ENCODE measurements around the gene FOXO6. TPM values are rescaled to one million over a fixed set of nuclear protein-coding genes. Genes with fewer than 3 reads are reported as not detected.

The FOXO6 gene
- total RNA-seq, 2 donors from 2014 or later, result 3.3 to 5.0 TPM

DNA sequence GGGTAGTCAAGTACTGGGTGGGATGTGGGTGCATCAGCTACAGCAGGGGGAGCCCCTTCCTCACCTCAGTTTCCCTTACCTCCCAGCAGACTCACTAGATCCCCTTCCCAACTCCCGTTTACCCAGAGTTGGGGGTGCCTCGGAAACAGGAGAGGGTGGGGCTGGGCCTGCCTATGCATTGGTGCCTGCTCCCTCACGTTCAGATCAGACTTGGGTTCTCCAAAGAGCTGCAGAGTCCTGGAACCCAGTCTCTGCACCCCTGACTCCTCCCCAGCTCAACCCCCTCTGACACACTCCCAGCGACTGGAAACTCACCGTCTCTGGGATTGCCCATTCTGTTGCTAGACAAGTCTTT is 6.0 kb downstream of the FOXO6 start:
- 59% methylated on average over 5 of the region's 5 CpGs for WGBS
- H3K4me1 ChIP-seq (replicated peaks), result peaks cover 10% of the 10 kb centered on the region
- no peak overlapping the region for H3K4me3 ChIP-seq
- TF ChIP-seq POLR2AphosphoS5 (IDR thresholded peaks at IDR 0.05), result no peak
- TF ChIP-seq, protein P1, sequence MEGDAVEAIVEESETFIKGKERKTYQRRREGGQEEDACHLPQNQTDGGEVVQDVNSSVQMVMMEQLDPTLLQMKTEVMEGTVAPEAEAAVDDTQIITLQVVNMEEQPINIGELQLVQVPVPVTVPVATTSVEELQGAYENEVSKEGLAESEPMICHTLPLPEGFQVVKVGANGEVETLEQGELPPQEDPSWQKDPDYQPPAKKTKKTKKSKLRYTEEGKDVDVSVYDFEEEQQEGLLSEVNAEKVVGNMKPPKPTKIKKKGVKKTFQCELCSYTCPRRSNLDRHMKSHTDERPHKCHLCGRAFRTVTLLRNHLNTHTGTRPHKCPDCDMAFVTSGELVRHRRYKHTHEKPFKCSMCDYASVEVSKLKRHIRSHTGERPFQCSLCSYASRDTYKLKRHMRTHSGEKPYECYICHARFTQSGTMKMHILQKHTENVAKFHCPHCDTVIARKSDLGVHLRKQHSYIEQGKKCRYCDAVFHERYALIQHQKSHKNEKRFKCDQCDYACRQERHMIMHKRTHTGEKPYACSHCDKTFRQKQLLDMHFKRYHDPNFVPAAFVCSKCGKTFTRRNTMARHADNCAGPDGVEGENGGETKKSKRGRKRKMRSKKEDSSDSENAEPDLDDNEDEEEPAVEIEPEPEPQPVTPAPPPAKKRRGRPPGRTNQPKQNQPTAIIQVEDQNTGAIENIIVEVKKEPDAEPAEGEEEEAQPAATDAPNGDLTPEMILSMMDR (IDR thresholded peaks at IDR 0.05), result no peak
- no peak for TF ChIP-seq POLR2A (IDR thresholded peaks at IDR 0.05)
- H3K27me3 ChIP-seq (replicated peaks; ENCODE audit: insufficient read depth), result no peaks in the 10 kb centered on the region
- no peak overlapping the region for H3K27ac ChIP-seq
- intact Hi-C loops (cut with DNase I), result no loop called here
- DNase-seq (ENCODE audit: low spot score), result no peak
- no peaks in the 10 kb centered on the region for H3K9me3 ChIP-seq
- H3K36me3 ChIP-seq, result no peaks in the 10 kb centered on the region

DNA sequence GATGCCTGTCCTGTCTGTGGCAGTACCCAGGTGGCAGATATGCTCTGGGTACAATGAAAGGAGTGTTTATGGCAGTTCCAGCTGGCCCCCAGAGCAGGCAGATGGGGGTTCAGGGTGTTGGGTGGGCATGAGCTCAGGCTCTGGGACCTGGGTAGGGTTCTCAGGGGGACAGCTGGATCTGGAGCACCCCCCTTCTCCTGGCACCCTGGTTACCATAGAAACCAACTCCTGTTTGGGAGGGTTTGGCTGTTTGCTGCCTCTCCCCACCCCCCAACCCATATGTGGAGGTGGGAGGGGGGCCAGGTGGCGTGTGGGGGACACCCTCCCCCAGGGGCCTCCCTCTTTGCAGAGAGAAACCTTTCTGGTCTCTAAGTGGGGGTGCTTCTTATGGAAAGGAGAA is 7.1 kb downstream of the FOXO6 start:
- peaks cover 10% of the 10 kb centered on the region for H3K4me1 ChIP-seq (replicated peaks)
- DNase-seq (ENCODE audit: low spot score), result no peak
- no peaks in the 10 kb centered on the region for H3K27me3 ChIP-seq (replicated peaks; ENCODE audit: insufficient read depth)
- no peaks in the 10 kb centered on the region for H3K36me3 ChIP-seq
- intact Hi-C loops (cut with DNase I), result no loop called here
- H3K27ac ChIP-seq, result no peak overlapping the region
- WGBS, result 20% methylated on average over 1 of the region's 1 CpG
- H3K4me3 ChIP-seq, result no peak overlapping the region
- no peaks in the 10 kb centered on the region for H3K9me3 ChIP-seq
- TF ChIP-seq, protein P1 (IDR thresholded peaks at IDR 0.05), result no peak
- no peak for TF ChIP-seq POLR2AphosphoS5 (IDR thresholded peaks at IDR 0.05)
- no peak for TF ChIP-seq POLR2A (IDR thresholded peaks at IDR 0.05)

DNA sequence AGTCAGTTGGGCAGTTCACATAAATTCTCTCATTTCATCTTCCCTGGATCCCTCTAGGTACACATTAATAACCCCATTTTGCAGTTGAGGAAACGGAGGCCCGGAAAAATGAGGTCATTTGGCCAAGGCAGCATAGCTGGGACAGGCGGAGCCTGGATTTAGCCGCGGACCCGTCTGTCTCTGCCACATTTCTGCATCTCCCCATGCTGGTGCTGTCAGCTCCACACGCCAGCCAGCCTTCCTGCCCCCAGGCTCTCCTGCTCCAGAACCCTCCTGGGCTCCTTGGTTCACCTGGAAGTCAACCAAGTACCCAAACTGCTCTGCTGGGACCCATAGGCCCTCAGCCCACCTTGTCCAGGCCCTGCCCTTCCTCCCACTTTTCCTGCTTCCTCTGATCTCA is 7.6 kb downstream of the FOXO6 start:
- H3K27me3 ChIP-seq (replicated peaks; ENCODE audit: insufficient read depth), result no peaks in the 10 kb centered on the region
- no peak overlapping the region for H3K4me3 ChIP-seq
- H3K4me1 ChIP-seq (replicated peaks), result peaks cover 10% of the 10 kb centered on the region
- H3K9me3 ChIP-seq, result no peaks in the 10 kb centered on the region
- no peak for DNase-seq (ENCODE audit: low spot score)
- 60% methylated on average over 7 of the region's 7 CpGs for WGBS
- no peak for TF ChIP-seq POLR2AphosphoS5 (IDR thresholded peaks at IDR 0.05)
- TF ChIP-seq, protein P1 (IDR thresholded peaks at IDR 0.05), result no peak
- TF ChIP-seq POLR2A (IDR thresholded peaks at IDR 0.05), result no peak
- H3K27ac ChIP-seq, result no peak overlapping the region
- H3K36me3 ChIP-seq, result no peaks in the 10 kb centered on the region
- intact Hi-C loops (cut with DNase I), result no loop called here

GRCh38 chr1:41369531-41369930 is 8.3 kb downstream of the FOXO6 start:
- no peak overlapping the region for H3K4me3 ChIP-seq
- H3K9me3 ChIP-seq, result no peaks in the 10 kb centered on the region
- peaks cover 10% of the 10 kb centered on the region for H3K4me1 ChIP-seq (replicated peaks)
- TF ChIP-seq, protein P1 (IDR thresholded peaks at IDR 0.05), result no peak
- TF ChIP-seq POLR2A (IDR thresholded peaks at IDR 0.05), result no peak
- TF ChIP-seq POLR2AphosphoS5 (IDR thresholded peaks at IDR 0.05), result no peak
- H3K36me3 ChIP-seq, result no peaks in the 10 kb centered on the region
- no peak for DNase-seq (ENCODE audit: low spot score)
- 92% methylated on average over 2 of the region's 2 CpGs for WGBS
- no peaks in the 10 kb centered on the region for H3K27me3 ChIP-seq (replicated peaks; ENCODE audit: insufficient read depth)
- intact Hi-C loops (cut with DNase I), result no loop called here
- H3K27ac ChIP-seq, result no peak overlapping the region

DNA sequence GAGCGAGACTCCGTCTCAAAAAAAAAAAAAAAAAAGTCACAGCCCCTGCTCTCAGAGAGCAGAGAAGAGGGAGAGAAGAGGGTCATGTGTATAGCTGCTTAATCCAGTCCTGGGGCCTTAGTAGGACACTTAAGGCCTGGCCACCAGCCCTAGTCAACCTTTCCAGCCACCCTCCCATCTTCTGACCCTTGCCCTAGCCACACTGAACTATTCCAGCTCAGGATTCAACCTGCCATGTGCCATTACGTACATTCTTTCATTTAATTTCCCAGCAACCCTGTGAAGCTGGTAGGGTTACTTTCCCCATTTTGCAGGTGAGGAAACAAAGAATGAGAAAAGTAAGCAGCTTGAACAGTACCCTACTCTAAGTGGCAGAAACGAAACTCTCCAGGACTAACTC is 9.0 kb downstream of the FOXO6 start:
- Histone ChIP-seq H3K4me3 (no peak overlapping the region), H3K27me3 (replicated peaks; ENCODE audit: insufficient read depth) (no peaks in the 10 kb centered on the region), H3K9me3 (no peaks in the 10 kb centered on the region), H3K36me3 (no peaks in the 10 kb centered on the region), H3K4me1 (replicated peaks) (peaks cover 10% of the 10 kb centered on the region), H3K27ac (no peak overlapping the region)
- over 99% methylated on average over 4 of the region's 4 CpGs for WGBS
- DNase-seq (ENCODE audit: low spot score), result no peak
- TF ChIP-seq, protein P1 (IDR thresholded peaks at IDR 0.05), result no peak
- TF ChIP-seq POLR2AphosphoS5 (IDR thresholded peaks at IDR 0.05), result no peak
- TF ChIP-seq POLR2A (IDR thresholded peaks at IDR 0.05), result no peak
- intact Hi-C loops (cut with DNase I), result no loop called here

Measured in prostate gland (tissue), 2 donors.